Activated gamma-delta T cell (primary cell): ENCODE measurements around the gene FBH1.
"Not testable (repeated sequence)": the region's sequence is repeated elsewhere in the genome, so short reads cannot be mapped to it uniquely, and the experiment has no call there.

ENCODE experiments used
- DNase-seq: peaks from one replicate; lab custom pipeline; 2025; lab: John Stamatoyannopoulos, UW

The FBH1 gene

GRCh38 chr10:5904227-5904626 is 14.2 kb downstream of the FBH1 start:
- DNase-seq, result no peak

- no peak for DNase-seq
Observed at GRCh38 chr10:5905854-5906507, 15.9 kb downstream of the FBH1 start.

GRCh38 chr10:5906651-5907050 is 16.6 kb downstream of the FBH1 start:
- DNase-seq, result no peak

GRCh38 chr10:5908676-5909075 is 18.6 kb downstream of the FBH1 start:
- not testable (repeated sequence) for DNase-seq

- DNase-seq, result no peak
Observed at GRCh38 chr10:5910323-5911100, 20.5 kb downstream of the FBH1 start.

- no peak for DNase-seq
Observed at GRCh38 chr10:5911670-5912069, 21.6 kb downstream of the FBH1 start.

GRCh38 chr10:5913736-5914135 is 23.7 kb downstream of the FBH1 start:
- DNase-seq, result no peak

- DNase-seq, result no peak
Observed at GRCh38 chr10:5915451-5915850, 25.4 kb downstream of the FBH1 start.

GRCh38 chr10:5917305-5917704 is 27.3 kb downstream of the FBH1 start:
- DNase-seq, result no peak

- DNase-seq, result no peak
Observed at GRCh38 chr10:5918763-5919162, 28.7 kb downstream of the FBH1 start.

GRCh38 chr10:5919568-5919967 is 29.5 kb downstream of the FBH1 start:
- DNase-seq, result no peak

GRCh38 chr10:5921746-5922145 is 31.7 kb downstream of the FBH1 start:
- no peak for DNase-seq

GRCh38 chr10:5924889-5925288 is 34.8 kb downstream of the FBH1 start:
- DNase-seq, result no peak

GRCh38 chr10:5927306-5927705 is 37.3 kb downstream of the FBH1 start:
- no peak for DNase-seq

- DNase-seq, result no peak
Observed at GRCh38 chr10:5929442-5929841, 39.4 kb downstream of the FBH1 start.

GRCh38 chr10:5930272-5930671 is 40.2 kb downstream of the FBH1 start:
- DNase-seq, result no peak

- no peak for DNase-seq
Observed at GRCh38 chr10:5932345-5932744, 42.3 kb downstream of the FBH1 start.

- no peak for DNase-seq
Observed at GRCh38 chr10:5933909-5934546, 44.0 kb downstream of the FBH1 start.

GRCh38 chr10:5935628-5936027 is 45.6 kb downstream of the FBH1 start:
- DNase-seq, result no peak

GRCh38 chr10:5937016-5937415 is 47.0 kb downstream of the FBH1 start:
- no peak for DNase-seq

- DNase-seq, result no peak
Observed at GRCh38 chr10:5938291-5938690, 48.2 kb downstream of the FBH1 start.

- no peak for DNase-seq
Observed at GRCh38 chr10:5940807-5941218, 50.8 kb downstream of the FBH1 start.

- DNase-seq, result no peak
Observed at GRCh38 chr10:5941579-5941978, 51.5 kb downstream of the FBH1 start.
